AG04449 (cell line): ENCODE results near the gene SMIM10L2A.

Source experiments
- CTCF ChIA-PET: fragments of 350-600 bp; formaldehyde crosslinking; extraction: SDS; loops from one replicate; lab custom pipeline; 2021; ENCODE audit warnings: antibody characterized with exemption; lab: Yijun Ruan, JAX
- POLR2A ChIA-PET: fragments of 400-600, 350-600 bp; formaldehyde crosslinking; extraction: SDS; loops from one replicate; lab custom pipeline; 2020; ENCODE audit warnings: antibody characterized with exemption, inconsistent platforms; lab: Yijun Ruan, JAX
- DNase-seq: peaks from one replicate; pipeline ENCODE4 v3.0.0-alpha.2; 2010; ENCODE audit warnings: low read depth, low spot score
- H3K4me3 ChIP-seq: 2 replicates; pipeline ENCODE4 v1.5.1; 2011; ENCODE audit warnings: low read depth, mild to moderate bottlenecking, control low read depth, low read length
- TF ChIP-seq, protein P1 (sequence below): IDR thresholded peaks from one replicate; pipeline ENCODE4 v1.5.1; 2011; ENCODE audit warnings: mild to moderate bottlenecking, moderate library complexity, low read length, control low read depth, inconsistent platforms; ENCODE audit not compliant: insufficient read depth; ENCODE audit errors: missing control alignments

Gene SMIM10L2A

GRCh38 chrX:135389243-135389642 is 32.5 kb upstream of the SMIM10L2A start:
- ChIA-PET CTCF (no interaction called here), POLR2A (no interaction called here)
- no peak overlapping the region for H3K4me3 ChIP-seq
- TF ChIP-seq, protein P1, sequence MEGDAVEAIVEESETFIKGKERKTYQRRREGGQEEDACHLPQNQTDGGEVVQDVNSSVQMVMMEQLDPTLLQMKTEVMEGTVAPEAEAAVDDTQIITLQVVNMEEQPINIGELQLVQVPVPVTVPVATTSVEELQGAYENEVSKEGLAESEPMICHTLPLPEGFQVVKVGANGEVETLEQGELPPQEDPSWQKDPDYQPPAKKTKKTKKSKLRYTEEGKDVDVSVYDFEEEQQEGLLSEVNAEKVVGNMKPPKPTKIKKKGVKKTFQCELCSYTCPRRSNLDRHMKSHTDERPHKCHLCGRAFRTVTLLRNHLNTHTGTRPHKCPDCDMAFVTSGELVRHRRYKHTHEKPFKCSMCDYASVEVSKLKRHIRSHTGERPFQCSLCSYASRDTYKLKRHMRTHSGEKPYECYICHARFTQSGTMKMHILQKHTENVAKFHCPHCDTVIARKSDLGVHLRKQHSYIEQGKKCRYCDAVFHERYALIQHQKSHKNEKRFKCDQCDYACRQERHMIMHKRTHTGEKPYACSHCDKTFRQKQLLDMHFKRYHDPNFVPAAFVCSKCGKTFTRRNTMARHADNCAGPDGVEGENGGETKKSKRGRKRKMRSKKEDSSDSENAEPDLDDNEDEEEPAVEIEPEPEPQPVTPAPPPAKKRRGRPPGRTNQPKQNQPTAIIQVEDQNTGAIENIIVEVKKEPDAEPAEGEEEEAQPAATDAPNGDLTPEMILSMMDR: no peak
- DNase-seq: no peak

DNA sequence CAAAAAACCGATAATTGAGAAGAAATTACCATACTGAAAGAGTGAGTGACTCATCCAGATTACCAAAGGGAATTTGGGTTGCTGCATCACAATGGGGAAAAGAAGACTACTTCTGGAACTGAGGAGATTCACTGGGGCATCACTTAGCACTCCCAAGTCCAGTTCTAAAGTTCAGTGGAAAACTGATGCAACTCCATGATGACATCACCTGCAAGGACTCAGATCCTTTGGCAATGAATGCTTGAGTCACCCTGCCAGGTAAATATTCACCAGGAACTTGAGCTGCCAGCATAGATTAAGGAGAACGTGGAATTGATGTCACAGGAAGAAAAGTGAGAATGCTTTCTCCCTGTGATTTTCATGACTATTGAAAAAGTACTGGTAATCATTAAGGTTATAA is 32.0 kb upstream of the SMIM10L2A start:
- POLR2A ChIA-PET: no interaction called here
- CTCF ChIA-PET: no interaction called here
- no peak overlapping the region for H3K4me3 ChIP-seq
- TF ChIP-seq, protein P1: no peak
- no peak for DNase-seq

DNA sequence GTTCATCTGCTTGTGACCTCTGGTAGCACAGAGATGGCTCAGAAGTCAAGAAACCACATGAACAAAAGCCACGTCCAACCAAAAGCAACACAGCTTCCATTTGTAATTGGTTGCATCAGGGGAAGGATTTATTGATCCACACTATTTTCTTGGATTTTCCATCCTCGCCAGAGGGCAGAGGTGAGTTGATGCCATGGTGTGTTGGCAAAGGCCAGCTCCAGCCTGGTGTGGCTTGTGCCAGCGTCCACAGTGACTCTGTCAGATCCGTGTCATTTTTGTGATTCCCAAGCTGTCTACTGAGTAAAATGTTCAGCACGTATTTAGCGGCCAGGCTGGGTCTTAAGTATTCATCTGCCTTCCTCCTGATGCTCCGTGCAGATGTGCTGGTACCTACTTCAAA is 30.0 kb upstream of the SMIM10L2A start:
- ChIA-PET CTCF (no interaction called here), POLR2A (no interaction called here)
- no peak overlapping the region for H3K4me3 ChIP-seq
- DNase-seq: no peak
- TF ChIP-seq, protein P1: no peak

GRCh38 chrX:135393051-135393450 is 28.7 kb upstream of the SMIM10L2A start:
- ChIA-PET CTCF (no interaction called here), POLR2A (no interaction called here)
- no peak overlapping the region for H3K4me3 ChIP-seq
- TF ChIP-seq, protein P1: no peak
- no peak for DNase-seq

DNA sequence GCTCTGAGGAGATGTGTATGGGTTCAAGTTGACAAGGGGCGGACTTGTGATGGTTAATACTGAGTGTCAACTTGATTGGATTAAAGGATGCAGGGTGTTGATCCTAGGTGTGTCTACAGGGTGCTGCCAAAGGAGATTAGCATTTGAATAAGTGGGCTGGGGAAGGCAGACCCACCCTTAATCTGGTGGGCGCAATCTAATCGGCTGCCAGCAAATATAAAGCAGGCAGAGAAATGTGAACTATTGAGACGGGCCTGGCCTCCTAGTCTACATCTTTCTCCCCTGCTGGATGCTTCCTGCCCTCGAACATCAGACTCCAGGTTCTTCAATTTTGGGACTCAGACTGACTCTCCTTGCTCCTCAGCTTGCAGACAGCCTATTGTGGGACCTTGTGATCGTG is 26.7 kb upstream of the SMIM10L2A start:
- CTCF ChIA-PET: no interaction called here
- TF ChIP-seq, protein P1: no peak
- H3K4me3 ChIP-seq: no peak overlapping the region
- POLR2A ChIA-PET: no interaction called here
- no peak for DNase-seq

GRCh38 chrX:135396109-135396508 is 25.6 kb upstream of the SMIM10L2A start:
- POLR2A ChIA-PET: no interaction called here
- H3K4me3 ChIP-seq: no peak overlapping the region
- DNase-seq: no peak
- TF ChIP-seq, protein P1: no peak
- CTCF ChIA-PET: no interaction called here
